Activated naive CD8-positive, alpha-beta T cell treated with anti-CD3 and anti-CD28 coated beads, Interleukin-2, amount 50 U/mL, for 24 hours (primary cell): ENCODE data around the gene DKK2.
A peak's percentile ranks its signal among the peaks of the same experiment; 100 is the strongest.

Experiments used
- ATAC-seq: fragments of 150-1000 bp; cut with Tn5 transposase; one replicate; pipeline ENCODE4 v1.10.0; 2021
- DNase-seq: peaks from one replicate; pipeline ENCODE4 v3.0.0; 2021
- H3K27ac Mint-ChIP-seq: one replicate; pipeline ENCODE4 v1.8.0; 2021; ENCODE audit warnings: mild to moderate bottlenecking, mixed read lengths
- H3K27me3 Mint-ChIP-seq: one replicate; pipeline ENCODE4 v1.8.0; 2021; ENCODE audit warnings: mixed read lengths
- H3K36me3 Mint-ChIP-seq: one replicate; pipeline ENCODE4 v1.8.0; 2021; ENCODE audit warnings: low read depth, mixed read lengths
- H3K4me1 Mint-ChIP-seq: one replicate; pipeline ENCODE4 v1.8.0; 2021; ENCODE audit warnings: mixed read lengths
- H3K4me3 Mint-ChIP-seq: one replicate; pipeline ENCODE4 v1.8.0; 2021; ENCODE audit warnings: mild to moderate bottlenecking, moderate library complexity, mixed read lengths
- H3K9me3 Mint-ChIP-seq: one replicate; pipeline ENCODE4 v1.8.0; 2021; ENCODE audit warnings: mixed read lengths

Gene DKK2

GRCh38 chr4:107036584-107037198 lies 578 bp upstream of the DKK2 start:
- Mint-ChIP-seq H3K27me3 (peaks cover 53% of the 10 kb centered on the region), H3K9me3 (no peaks in the 10 kb centered on the region), H3K4me3 (peak overlapping the region; percentile 63), H3K4me1 (peaks cover 25% of the 10 kb centered on the region), H3K27ac (no peak overlapping the region), H3K36me3 (no peaks in the 10 kb centered on the region)
- DNase-seq (no peak), ATAC-seq (no peak)

GRCh38 chr4:107034996-107035818 lies 906 bp downstream of the DKK2 start:
- H3K27ac Mint-ChIP-seq = no peak overlapping the region
- ATAC-seq = peak; percentile 20
- no peaks in the 10 kb centered on the region for H3K9me3 Mint-ChIP-seq
- no peaks in the 10 kb centered on the region for H3K36me3 Mint-ChIP-seq
- H3K4me3 Mint-ChIP-seq = peak overlapping the region; percentile 30
- H3K27me3 Mint-ChIP-seq = peaks cover 57% of the 10 kb centered on the region
- peaks cover 25% of the 10 kb centered on the region for H3K4me1 Mint-ChIP-seq
- DNase-seq = no peak

GRCh38 chr4:107034091-107034995 lies 1.8 kb downstream of the DKK2 start:
- H3K4me3 Mint-ChIP-seq = peak overlapping the region; percentile 30
- ATAC-seq = peak; percentile 24

GRCh38 chr4:107027379-107027778 lies 8.7 kb downstream of the DKK2 start:
- H3K4me3 Mint-ChIP-seq = no peak overlapping the region
- peaks cover 3% of the 10 kb centered on the region for H3K9me3 Mint-ChIP-seq
- no peak overlapping the region for H3K27ac Mint-ChIP-seq
- no peaks in the 10 kb centered on the region for H3K36me3 Mint-ChIP-seq
- no peak for ATAC-seq
- no peak for DNase-seq
- H3K27me3 Mint-ChIP-seq = peaks cover 3% of the 10 kb centered on the region
- H3K4me1 Mint-ChIP-seq = no peaks in the 10 kb centered on the region

More at GRCh38 chr4:107034091-107034995, 1.8 kb downstream of the DKK2 start:
- Mint-ChIP-seq H3K27me3 (peaks cover 57% of the 10 kb centered on the region), H3K27ac (no peak overlapping the region), H3K9me3 (no peaks in the 10 kb centered on the region), H3K4me1 (peaks cover 25% of the 10 kb centered on the region), H3K36me3 (no peaks in the 10 kb centered on the region)
- DNase-seq = no peak

- Mint-ChIP-seq H3K27me3 (no peaks in the 10 kb centered on the region), H3K4me1 (no peaks in the 10 kb centered on the region), H3K9me3 (no peaks in the 10 kb centered on the region), H3K4me3 (no peak overlapping the region), H3K36me3 (no peaks in the 10 kb centered on the region), H3K27ac (no peak overlapping the region)
- DNase-seq (no peak), ATAC-seq (no peak)
Measured at GRCh38 chr4:107018344-107018735, 17.8 kb downstream of the DKK2 start.

GRCh38 chr4:107017443-107018343 lies 18.4 kb downstream of the DKK2 start:
- DNase-seq (no peak), ATAC-seq (no peak)
- no peak overlapping the region for H3K4me3 Mint-ChIP-seq
- no peaks in the 10 kb centered on the region for H3K36me3 Mint-ChIP-seq
- no peaks in the 10 kb centered on the region for H3K27me3 Mint-ChIP-seq
- H3K9me3 Mint-ChIP-seq = no peaks in the 10 kb centered on the region
- no peaks in the 10 kb centered on the region for H3K4me1 Mint-ChIP-seq
- H3K27ac Mint-ChIP-seq = no peak overlapping the region

GRCh38 chr4:107011312-107011711 lies 24.8 kb downstream of the DKK2 start:
- Mint-ChIP-seq H3K36me3 (no peaks in the 10 kb centered on the region), H3K9me3 (no peaks in the 10 kb centered on the region), H3K4me3 (no peak overlapping the region), H3K4me1 (no peaks in the 10 kb centered on the region), H3K27me3 (no peaks in the 10 kb centered on the region), H3K27ac (no peak overlapping the region)
- DNase-seq (no peak), ATAC-seq (no peak)

- no peak overlapping the region for H3K27ac Mint-ChIP-seq
- DNase-seq = no peak
- H3K27me3 Mint-ChIP-seq = no peaks in the 10 kb centered on the region
- no peaks in the 10 kb centered on the region for H3K4me1 Mint-ChIP-seq
- H3K9me3 Mint-ChIP-seq = no peaks in the 10 kb centered on the region
- ATAC-seq = no peak
- no peaks in the 10 kb centered on the region for H3K36me3 Mint-ChIP-seq
- no peak overlapping the region for H3K4me3 Mint-ChIP-seq
Measured at GRCh38 chr4:107009196-107009968, 26.7 kb downstream of the DKK2 start.

- no peak for DNase-seq
- Mint-ChIP-seq H3K9me3 (no peaks in the 10 kb centered on the region), H3K36me3 (no peaks in the 10 kb centered on the region), H3K27me3 (no peaks in the 10 kb centered on the region), H3K27ac (no peak overlapping the region), H3K4me3 (no peak overlapping the region), H3K4me1 (no peaks in the 10 kb centered on the region)
- ATAC-seq = no peak
Measured at GRCh38 chr4:107008115-107008514, 28.0 kb downstream of the DKK2 start.

- ATAC-seq = no peak
- H3K27ac Mint-ChIP-seq = no peak overlapping the region
- no peak overlapping the region for H3K4me3 Mint-ChIP-seq
- no peaks in the 10 kb centered on the region for H3K36me3 Mint-ChIP-seq
- DNase-seq = no peak
- H3K27me3 Mint-ChIP-seq = no peaks in the 10 kb centered on the region
- no peaks in the 10 kb centered on the region for H3K4me1 Mint-ChIP-seq
- no peaks in the 10 kb centered on the region for H3K9me3 Mint-ChIP-seq
Measured at GRCh38 chr4:107006218-107006617, 29.9 kb downstream of the DKK2 start.

- no peak overlapping the region for H3K27ac Mint-ChIP-seq
- no peaks in the 10 kb centered on the region for H3K9me3 Mint-ChIP-seq
- no peak overlapping the region for H3K4me3 Mint-ChIP-seq
- no peaks in the 10 kb centered on the region for H3K27me3 Mint-ChIP-seq
- ATAC-seq (no peak), DNase-seq (no peak)
- H3K4me1 Mint-ChIP-seq = no peaks in the 10 kb centered on the region
- no peaks in the 10 kb centered on the region for H3K36me3 Mint-ChIP-seq
Measured at GRCh38 chr4:106996490-106996889, 39.6 kb downstream of the DKK2 start.

- no peaks in the 10 kb centered on the region for H3K9me3 Mint-ChIP-seq
- H3K36me3 Mint-ChIP-seq = no peaks in the 10 kb centered on the region
- H3K4me3 Mint-ChIP-seq = no peak overlapping the region
- no peak overlapping the region for H3K27ac Mint-ChIP-seq
- DNase-seq (no peak), ATAC-seq (no peak)
- no peaks in the 10 kb centered on the region for H3K4me1 Mint-ChIP-seq
- no peaks in the 10 kb centered on the region for H3K27me3 Mint-ChIP-seq
Measured at GRCh38 chr4:106993827-106994226, 42.3 kb downstream of the DKK2 start.

GRCh38 chr4:106987311-106987710 lies 48.8 kb downstream of the DKK2 start:
- Mint-ChIP-seq H3K4me1 (no peaks in the 10 kb centered on the region), H3K27me3 (no peaks in the 10 kb centered on the region), H3K36me3 (no peaks in the 10 kb centered on the region), H3K4me3 (no peak overlapping the region), H3K27ac (no peak overlapping the region), H3K9me3 (no peaks in the 10 kb centered on the region)
- ATAC-seq (no peak), DNase-seq (no peak)
